AG04450 (cell line): ENCODE data around the gene A3GALT2. TPM values are rescaled to one million over a fixed set of nuclear protein-coding genes. Genes with fewer than 3 reads are reported as not detected.

Source experiments
- CTCF ChIA-PET: fragments of 300-600, 350-600 bp; formaldehyde crosslinking; extraction: SDS; loops from one replicate; lab custom pipeline; 2022; ENCODE audit warnings: antibody characterized with exemption, inconsistent platforms; lab: Charles Lee
- POLR2A ChIA-PET: fragments of 350-600 bp; formaldehyde crosslinking; extraction: SDS; loops from one replicate; lab custom pipeline; 2021; ENCODE audit warnings: antibody characterized with exemption, inconsistent platforms; lab: Yijun Ruan, JAX
- DNase-seq: peaks from one replicate; pipeline ENCODE4 v3.0.0-alpha.2; 2011; ENCODE audit warnings: low read depth, low spot score
- H3K27ac ChIP-seq: one replicate; pipeline ENCODE4 v1.5.1; 2012; ENCODE audit warnings: low read depth, low read length, control low read depth
- H3K27me3 ChIP-seq: one replicate; pipeline ENCODE4 v1.6.0; 2012; ENCODE audit warnings: low read length; ENCODE audit not compliant: control insufficient read depth, insufficient read depth
- H3K4me3 ChIP-seq: 2 replicates; pipeline ENCODE4 v1.5.1; 2011; ENCODE audit warnings: mild to moderate bottlenecking, low read depth, low read length, control low read depth
- H3K9me3 ChIP-seq: 2 replicates; pipeline ENCODE4 v1.5.1; 2012; ENCODE audit warnings: low read length; ENCODE audit not compliant: control insufficient read depth, insufficient read depth
- polyA plus RNA-seq: library from polyadenylated mRNA; depleted of rRNA; stranded (reverse); fragments of >200 nt; gene quantifications from 2 replicates; pipeline ENCODE4 v1.2.3, GENCODE V29; 2011
- TF ChIP-seq, protein P1 (sequence below): IDR thresholded peaks from 2 replicates; pipeline ENCODE4 v1.5.1; 2011; ENCODE audit warnings: low read depth, low read length, control low read depth, inconsistent platforms

A3GALT2 gene
- polyA plus RNA-seq, 1 experiment, result not detected

DNA sequence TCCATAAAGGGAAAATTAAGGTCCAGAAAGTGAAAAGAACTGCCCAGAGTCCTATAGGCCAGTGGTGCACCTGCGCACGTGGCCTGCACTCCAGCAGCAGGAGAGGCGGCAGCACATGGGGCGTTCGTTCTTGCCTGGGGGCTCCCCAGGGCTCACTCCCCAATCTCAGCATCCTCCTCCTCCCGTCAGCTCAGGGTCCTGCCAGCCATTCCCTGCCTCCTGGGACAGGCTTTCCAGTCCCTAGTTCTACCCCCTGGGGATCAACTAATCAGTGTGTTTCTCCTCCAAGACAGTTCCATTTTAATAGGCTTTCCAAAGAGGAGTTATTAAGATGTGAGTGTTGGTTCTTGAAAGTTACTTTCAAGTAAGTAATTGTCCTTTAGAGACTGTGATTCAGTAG is 1.2 kb upstream of the A3GALT2 start:
- no peaks in the 10 kb centered on the region for H3K27me3 ChIP-seq
- POLR2A ChIA-PET, result interaction anchor here (1.6 kb wide), 1 partner anchor 28 kb away, joined by 5 read pairs; no protein-coding TSS in a partner anchor
- no peaks in the 10 kb centered on the region for H3K9me3 ChIP-seq
- H3K27ac ChIP-seq, result no peak overlapping the region
- TF ChIP-seq, protein P1, sequence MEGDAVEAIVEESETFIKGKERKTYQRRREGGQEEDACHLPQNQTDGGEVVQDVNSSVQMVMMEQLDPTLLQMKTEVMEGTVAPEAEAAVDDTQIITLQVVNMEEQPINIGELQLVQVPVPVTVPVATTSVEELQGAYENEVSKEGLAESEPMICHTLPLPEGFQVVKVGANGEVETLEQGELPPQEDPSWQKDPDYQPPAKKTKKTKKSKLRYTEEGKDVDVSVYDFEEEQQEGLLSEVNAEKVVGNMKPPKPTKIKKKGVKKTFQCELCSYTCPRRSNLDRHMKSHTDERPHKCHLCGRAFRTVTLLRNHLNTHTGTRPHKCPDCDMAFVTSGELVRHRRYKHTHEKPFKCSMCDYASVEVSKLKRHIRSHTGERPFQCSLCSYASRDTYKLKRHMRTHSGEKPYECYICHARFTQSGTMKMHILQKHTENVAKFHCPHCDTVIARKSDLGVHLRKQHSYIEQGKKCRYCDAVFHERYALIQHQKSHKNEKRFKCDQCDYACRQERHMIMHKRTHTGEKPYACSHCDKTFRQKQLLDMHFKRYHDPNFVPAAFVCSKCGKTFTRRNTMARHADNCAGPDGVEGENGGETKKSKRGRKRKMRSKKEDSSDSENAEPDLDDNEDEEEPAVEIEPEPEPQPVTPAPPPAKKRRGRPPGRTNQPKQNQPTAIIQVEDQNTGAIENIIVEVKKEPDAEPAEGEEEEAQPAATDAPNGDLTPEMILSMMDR, result no peak
- no peak for DNase-seq
- CTCF ChIA-PET, result interaction anchor here (2.1 to 4.2 kb wide), 3 partner anchors 26 to 149 kb away, joined by 7 to 23 read pairs (median 11); no protein-coding TSS in a partner anchor
- H3K4me3 ChIP-seq, result no peak overlapping the region

DNA sequence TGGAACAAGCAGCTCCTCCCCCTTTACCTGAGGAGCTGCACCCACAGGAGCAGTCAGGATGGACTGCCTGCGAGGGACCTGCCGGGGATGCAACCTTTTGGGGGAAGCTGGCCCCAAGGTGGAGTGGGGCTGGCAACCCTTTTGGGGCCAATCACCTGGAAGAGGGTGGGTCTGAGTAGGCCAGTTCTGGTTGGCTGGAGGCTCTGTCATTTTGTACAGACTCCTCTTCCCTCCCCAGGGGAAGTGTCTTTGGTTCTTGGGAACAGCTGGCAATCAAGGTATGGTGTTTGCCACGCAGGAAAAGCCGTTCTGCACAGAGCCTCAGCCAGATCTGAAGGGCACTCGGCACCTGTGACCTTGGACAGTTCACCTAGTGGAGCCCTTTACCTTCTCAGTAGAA is 280 bp upstream of the A3GALT2 start:
- Histone ChIP-seq H3K9me3 (no peaks in the 10 kb centered on the region), H3K27ac (no peak overlapping the region), H3K4me3 (no peak overlapping the region), H3K27me3 (no peaks in the 10 kb centered on the region)
- TF ChIP-seq, protein P1, result no peak
- POLR2A ChIA-PET, result interaction anchor here (0.5 to 1.6 kb wide), 3 partner anchors 22 to 148 kb away, joined by 3 to 10 read pairs (median 5); no protein-coding TSS in a partner anchor
- CTCF ChIA-PET, result interaction anchor here (2.3 to 3.2 kb wide), 2 partner anchors 26 to 150 kb away, joined by 11 to 12 read pairs; no protein-coding TSS in a partner anchor
- DNase-seq, result no peak

DNA sequence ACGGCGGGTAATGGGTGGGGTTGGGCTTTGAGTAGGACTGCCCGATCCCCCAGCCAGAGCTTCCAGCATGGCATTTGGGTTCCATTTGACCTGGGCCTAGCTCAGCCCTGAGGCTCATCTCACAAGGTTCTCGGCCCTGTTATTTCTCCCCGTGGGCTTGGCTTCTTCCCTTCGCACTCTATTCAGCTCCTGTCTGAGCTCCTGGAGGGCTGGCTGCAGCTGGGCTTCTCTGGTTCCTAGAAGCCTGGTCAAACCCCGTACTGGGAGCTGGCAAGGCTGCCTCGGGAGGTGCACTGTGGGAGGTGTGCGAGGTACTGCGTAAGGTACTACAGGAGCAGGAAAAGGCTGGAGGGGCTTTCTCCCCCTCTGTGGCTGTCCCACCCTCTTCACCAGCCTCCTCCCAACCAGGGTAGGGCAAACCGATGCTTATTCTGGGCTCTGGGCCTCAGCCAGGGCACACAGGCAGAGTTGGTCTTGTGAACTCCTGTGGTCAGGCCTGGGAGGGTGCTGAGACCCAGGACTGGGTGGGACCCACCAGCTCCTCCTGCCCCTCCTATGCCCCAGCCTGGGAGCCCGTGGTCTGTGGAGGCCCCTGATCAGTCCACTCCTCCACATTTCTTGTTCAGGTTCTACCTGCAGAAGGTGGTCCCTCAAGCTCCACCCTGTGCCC is 814 bp downstream of the A3GALT2 start:
- no peak for DNase-seq
- Histone ChIP-seq H3K4me3 (no peak overlapping the region), H3K27me3 (no peaks in the 10 kb centered on the region), H3K9me3 (no peaks in the 10 kb centered on the region), H3K27ac (no peak overlapping the region)
- POLR2A ChIA-PET, result interaction anchor here (0.6 to 1.6 kb wide), 3 partner anchors 23 to 30 kb away, joined by 3 to 5 read pairs (median 4); no protein-coding TSS in a partner anchor
- TF ChIP-seq, protein P1, result no peak
- CTCF ChIA-PET, result interaction anchor here (2.3 to 3.2 kb wide), 2 partner anchors 25 to 151 kb away, joined by 11 to 12 read pairs; no protein-coding TSS in a partner anchor

DNA sequence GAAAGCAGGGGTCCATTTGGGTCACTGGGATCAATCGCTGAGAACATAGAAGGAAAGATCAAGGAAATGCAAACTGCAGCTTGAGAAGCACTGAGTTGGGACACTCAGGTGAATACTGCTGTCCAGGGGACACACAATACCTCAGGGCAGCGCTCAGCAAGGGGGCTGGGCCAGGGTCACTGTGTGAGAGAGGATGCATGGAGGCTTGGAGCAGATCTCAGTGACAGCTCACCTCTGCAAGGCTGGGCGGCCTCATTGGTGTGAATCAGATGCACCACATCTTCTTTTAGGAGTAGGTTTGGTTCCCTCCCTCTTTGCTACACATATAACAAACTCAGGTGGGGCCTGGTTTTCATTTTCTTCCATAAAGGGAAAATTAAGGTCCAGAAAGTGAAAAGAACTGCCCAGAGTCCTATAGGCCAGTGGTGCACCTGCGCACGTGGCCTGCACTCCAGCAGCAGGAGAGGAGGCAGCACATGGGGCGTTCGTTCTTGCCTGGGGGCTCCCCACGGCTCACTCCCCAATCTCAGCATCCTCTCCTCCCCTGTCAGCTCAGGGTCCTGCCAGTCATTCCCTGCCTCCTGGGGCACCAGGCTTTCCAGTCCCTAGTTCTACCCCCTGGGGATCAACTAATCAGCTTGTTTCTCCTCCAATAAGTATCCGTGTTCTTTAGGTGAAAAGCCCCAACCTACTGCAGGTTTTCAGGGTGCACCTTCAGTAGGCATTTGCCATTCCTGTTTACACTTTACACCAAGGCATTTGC is 1.5 kb downstream of the A3GALT2 start:
- TF ChIP-seq, protein P1, result no peak
- Histone ChIP-seq H3K27ac (no peak overlapping the region), H3K9me3 (no peaks in the 10 kb centered on the region), H3K4me3 (no peak overlapping the region), H3K27me3 (no peaks in the 10 kb centered on the region)
- ChIA-PET CTCF (interaction anchor here (2.3 to 3.2 kb wide), 2 partner anchors 24 to 152 kb away, joined by 11 to 12 read pairs; no protein-coding TSS in a partner anchor), POLR2A (interaction anchor here (1.5 kb wide), 1 partner anchor 28 kb away, joined by 4 read pairs; no protein-coding TSS in a partner anchor)
- DNase-seq, result no peak
